Caco-2 (cell line): ENCODE results near the gene FRMD4B. TPM values are rescaled to one million over a fixed set of nuclear protein-coding genes. Genes with fewer than 3 reads are reported as not detected.
"Not testable (repeated sequence)": the region's sequence is repeated elsewhere in the genome, so short reads cannot be mapped to it uniquely, and the experiment has no call there.

Experiments
- BruUV-seq: library from RNA; stranded (reverse); fragments of 400-500 nt; replicated peaks from 2 replicates; lab custom pipeline; 2021; lab: Mats Ljungman, UMichigan
- CTCF ChIA-PET: fragments of 300-600 bp; sonication (Branson Sonifier 250); formaldehyde crosslinking; loops from one replicate; lab custom pipeline; 2022; ENCODE audit warnings: antibody characterized with exemption; lab: Charles Lee
- POLR2A ChIA-PET: fragments of 300-600 bp; sonication (Branson Sonifier 250); formaldehyde crosslinking; loops from one replicate; lab custom pipeline; 2022; ENCODE audit warnings: antibody characterized with exemption; lab: Charles Lee
- DNase-seq, 2 experiments: peaks; one replicate each; pipeline versions ENCODE4 v3.0.0 to v3.0.0-alpha.2; 2020 to 2022
- H3K27me3 ChIP-seq: replicated peaks from 2 replicates; pipeline ENCODE4 v1.6.0; 2011; ENCODE audit warnings: low read length; ENCODE audit not compliant: control insufficient read depth, insufficient read depth
- H3K36me3 ChIP-seq: 2 replicates; pipeline ENCODE4 v1.5.1; 2011; ENCODE audit warnings: low read length; ENCODE audit not compliant: control insufficient read depth, insufficient read depth
- H3K4me1 ChIP-seq: fragments of 250-450 bp; sonication (Bioruptor Pico); 2 replicates; pipeline ENCODE4 v1.5.1; 2020; ENCODE audit warnings: mild to moderate bottlenecking
- H3K4me3 ChIP-seq: 2 replicates; pipeline ENCODE4 v1.5.1; 2011; ENCODE audit warnings: low read depth, mild to moderate bottlenecking, control low read depth, low read length
- H3K9me3 ChIP-seq: fragments of 250-450 bp; sonication (Bioruptor Pico); 2 replicates; pipeline ENCODE4 v1.5.1; 2020; ENCODE audit warnings: mild to moderate bottlenecking, moderate library complexity
- H3K27ac Mint-ChIP-seq: one replicate; pipeline ENCODE4 v1.8.0; 2022; ENCODE audit warnings: mixed read lengths; ENCODE audit not compliant: unreplicated experiment
- H3K27me3 Mint-ChIP-seq: one replicate; pipeline ENCODE4 v1.8.0; 2022; ENCODE audit warnings: mixed read lengths; ENCODE audit not compliant: insufficient read depth, unreplicated experiment
- H3K36me3 Mint-ChIP-seq: one replicate; pipeline ENCODE4 v1.8.0; 2022; ENCODE audit warnings: mild to moderate bottlenecking, mixed read lengths; ENCODE audit not compliant: insufficient read depth, unreplicated experiment
- H3K4me1 Mint-ChIP-seq: one replicate; pipeline ENCODE4 v1.8.0; 2022; ENCODE audit warnings: low read depth, mixed read lengths; ENCODE audit not compliant: unreplicated experiment
- H3K4me3 Mint-ChIP-seq: one replicate; pipeline ENCODE4 v1.8.0; 2022; ENCODE audit warnings: mild to moderate bottlenecking, moderate library complexity, mixed read lengths; ENCODE audit not compliant: unreplicated experiment
- H3K9me3 Mint-ChIP-seq: one replicate; pipeline ENCODE4 v1.8.0; 2022; ENCODE audit warnings: mixed read lengths; ENCODE audit not compliant: unreplicated experiment
- intact Hi-C: fragments of 100-400 bp; cut with micrococcal nuclease; formaldehyde crosslinking; loops from one replicate; pipeline ENCODE4 v1.10.0; 2022; ENCODE audit not compliant: unreplicated experiment
- total RNA-seq: library from RNA; stranded (reverse); gene quantifications from 2 replicates; pipeline ENCODE4 v1.2.3, GENCODE V29; 2022
- TF ChIP-seq, protein P1 (sequence below), 2 experiments: fragments of 200-600 bp in 1 of 2; IDR thresholded peaks; 1 replicate in 1 of 2; 2 replicates in 1 of 2; pipeline versions ENCODE4 v1.5.1 to v1.8.0; 2011 to 2022; ENCODE audit warnings: antibody characterized with exemption in 1 of 2, control low read depth in 1 of 2, inconsistent platforms in 1 of 2, low read depth in 1 of 2, low read length in 1 of 2, mild to moderate bottlenecking in 1 of 2, moderate library complexity in 1 of 2; ENCODE audit not compliant: insufficient read depth in 1 of 2, severe bottlenecking in 1 of 2, unreplicated experiment in 1 of 2

The FRMD4B gene
- total RNA-seq, 1 experiment from 2014 or later = 47.5 TPM

DNA sequence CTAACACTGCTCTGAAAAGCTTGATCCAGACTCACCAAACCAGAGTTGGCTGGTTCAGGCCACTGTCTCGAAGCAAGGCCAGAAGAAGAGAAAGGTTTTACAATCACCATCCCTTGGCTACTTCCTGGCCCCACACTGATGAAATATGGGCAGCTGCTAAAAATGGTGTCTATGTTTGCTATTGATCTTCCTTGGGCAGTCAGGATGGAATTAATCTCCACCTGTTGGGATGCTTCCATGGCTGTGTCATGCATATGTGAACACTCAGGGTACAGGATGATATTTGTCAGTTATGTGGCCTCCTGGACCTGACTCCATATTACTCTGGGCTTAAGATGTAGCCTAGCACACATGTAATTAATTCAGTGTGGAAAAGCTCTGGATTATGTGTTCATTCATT, 61.9 kb downstream of the FRMD4B start:
- intact Hi-C loops = loop anchor here (1.0 to 5.0 kb wide), 6 partner anchors 62 to 348 kb away; partner anchors contain the start of gene FRMD4B
- peaks cover 30% of the 10 kb centered on the region for H3K4me1 Mint-ChIP-seq
- POLR2A ChIA-PET = no interaction called here

DNA sequence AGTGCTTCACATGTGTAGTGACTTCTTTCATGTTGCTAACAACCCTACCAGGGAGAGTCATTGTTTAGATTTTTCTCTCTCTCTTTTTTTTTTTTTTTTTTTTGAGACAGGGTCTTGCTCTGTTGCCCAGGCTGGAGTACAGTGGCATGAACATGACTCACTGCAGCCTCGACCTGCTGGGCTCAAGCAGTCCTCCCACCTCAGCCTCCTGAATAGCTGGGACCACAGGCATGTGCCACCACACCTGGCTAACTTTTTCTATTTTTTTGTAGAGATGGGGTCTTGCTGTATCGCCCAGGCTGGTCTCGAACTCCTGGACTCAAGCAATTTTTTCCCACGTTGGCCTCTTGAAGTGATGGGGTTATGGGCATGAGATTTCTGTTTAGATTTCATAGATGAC, 63.4 kb downstream of the FRMD4B start:
- TSS peak; percentile 60 for BruUV-seq
- H3K27me3 Mint-ChIP-seq, POLR2A ChIA-PET, H3K9me3 Mint-ChIP-seq, H3K4me3 ChIP-seq, H3K27me3 ChIP-seq, DNase-seq, H3K36me3 Mint-ChIP-seq, H3K36me3 ChIP-seq, H3K9me3 ChIP-seq: not testable (repeated sequence)
- peak overlapping the region; percentile 59 for H3K27ac Mint-ChIP-seq
- intact Hi-C loops = loop anchor here (5.0 kb wide), 2 partner anchors 160 to 350 kb away; no protein-coding TSS in a partner anchor
- CTCF ChIA-PET = interaction anchor here (0.6 to 1.4 kb wide), 5 partner anchors 13 to 104 kb away, joined by 3 to 6 read pairs (median 3); no protein-coding TSS in a partner anchor
- H3K4me3 Mint-ChIP-seq = peak overlapping the region; percentile 43
- H3K4me1 ChIP-seq = peaks cover 37% of the 10 kb centered on the region
- H3K4me1 Mint-ChIP-seq = peaks cover 21% of the 10 kb centered on the region

More for the DNA sequence above, 61.9 kb downstream of the FRMD4B start:
- H3K9me3 Mint-ChIP-seq = peaks cover 9% of the 10 kb centered on the region
- H3K27me3 ChIP-seq = no peaks in the 10 kb centered on the region
- no peak overlapping the region for H3K4me3 Mint-ChIP-seq
- no peaks in the 10 kb centered on the region for H3K9me3 ChIP-seq
- peak overlapping the region; percentile 81 for H3K27ac Mint-ChIP-seq
- no peaks in the 10 kb centered on the region for H3K36me3 ChIP-seq
- peaks cover 6% of the 10 kb centered on the region for H3K36me3 Mint-ChIP-seq
- DNase-seq = no peak
- BruUV-seq = no TSS peak
- peaks cover 49% of the 10 kb centered on the region for H3K4me1 ChIP-seq
- TF ChIP-seq, protein P1, sequence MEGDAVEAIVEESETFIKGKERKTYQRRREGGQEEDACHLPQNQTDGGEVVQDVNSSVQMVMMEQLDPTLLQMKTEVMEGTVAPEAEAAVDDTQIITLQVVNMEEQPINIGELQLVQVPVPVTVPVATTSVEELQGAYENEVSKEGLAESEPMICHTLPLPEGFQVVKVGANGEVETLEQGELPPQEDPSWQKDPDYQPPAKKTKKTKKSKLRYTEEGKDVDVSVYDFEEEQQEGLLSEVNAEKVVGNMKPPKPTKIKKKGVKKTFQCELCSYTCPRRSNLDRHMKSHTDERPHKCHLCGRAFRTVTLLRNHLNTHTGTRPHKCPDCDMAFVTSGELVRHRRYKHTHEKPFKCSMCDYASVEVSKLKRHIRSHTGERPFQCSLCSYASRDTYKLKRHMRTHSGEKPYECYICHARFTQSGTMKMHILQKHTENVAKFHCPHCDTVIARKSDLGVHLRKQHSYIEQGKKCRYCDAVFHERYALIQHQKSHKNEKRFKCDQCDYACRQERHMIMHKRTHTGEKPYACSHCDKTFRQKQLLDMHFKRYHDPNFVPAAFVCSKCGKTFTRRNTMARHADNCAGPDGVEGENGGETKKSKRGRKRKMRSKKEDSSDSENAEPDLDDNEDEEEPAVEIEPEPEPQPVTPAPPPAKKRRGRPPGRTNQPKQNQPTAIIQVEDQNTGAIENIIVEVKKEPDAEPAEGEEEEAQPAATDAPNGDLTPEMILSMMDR (IDR thresholded peaks at IDR 0.05; ENCODE audit: insufficient read depth in 1 of 2, low read depth in 1 of 2, low read length in 1 of 2, severe bottlenecking in 1 of 2, unreplicated experiment in 1 of 2) = no peak
- CTCF ChIA-PET = interaction anchor here (1.1 to 2.0 kb wide), 2 partner anchors 18 to 62 kb away, joined by 3 to 6 read pairs; partner anchors contain the start of gene FRMD4B
- no peaks in the 10 kb centered on the region for H3K27me3 Mint-ChIP-seq
- no peak overlapping the region for H3K4me3 ChIP-seq

DNA sequence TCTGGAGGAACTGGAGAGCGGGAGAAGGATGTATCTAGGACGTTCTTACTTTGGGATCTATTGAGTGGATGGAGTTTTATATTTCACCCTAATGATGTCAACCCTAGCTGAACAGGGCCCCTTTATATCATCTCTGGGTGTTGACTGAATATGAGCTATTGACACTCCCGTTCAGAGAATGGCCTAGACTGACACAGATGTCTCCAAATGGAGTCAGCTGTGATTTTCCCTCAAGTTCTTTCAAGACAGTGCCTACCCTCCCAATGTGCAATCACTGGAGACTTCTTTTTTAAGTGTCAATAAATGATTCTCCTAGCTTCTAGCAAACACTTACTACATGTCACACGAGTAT, 63.8 kb downstream of the FRMD4B start:
- Histone ChIP-seq H3K9me3 (no peaks in the 10 kb centered on the region), H3K27me3 (no peaks in the 10 kb centered on the region), H3K4me3 (no peak overlapping the region), H3K36me3 (no peaks in the 10 kb centered on the region), H3K4me1 (peaks cover 37% of the 10 kb centered on the region)
- ChIA-PET POLR2A (no interaction called here), CTCF (interaction anchor here (0.6 to 1.4 kb wide), 4 partner anchors 12 to 76 kb away, joined by 3 to 6 read pairs (median 4); no protein-coding TSS in a partner anchor)
- Mint-ChIP-seq H3K4me1 (peaks cover 20% of the 10 kb centered on the region), H3K27me3 (no peaks in the 10 kb centered on the region), H3K4me3 (no peak overlapping the region), H3K36me3 (peaks cover 6% of the 10 kb centered on the region), H3K9me3 (peaks cover 9% of the 10 kb centered on the region), H3K27ac (peak overlapping the region; percentile 59)
- TF ChIP-seq, protein P1 (IDR thresholded peaks at IDR 0.05; ENCODE audit: insufficient read depth in 1 of 2, low read depth in 1 of 2, low read length in 1 of 2, severe bottlenecking in 1 of 2, unreplicated experiment in 1 of 2) = no peak
- DNase-seq = no peak
- no TSS peak for BruUV-seq
- intact Hi-C loops = loop anchor here (5.0 kb wide), 2 partner anchors 160 to 350 kb away; no protein-coding TSS in a partner anchor
